ENCODE data around the gene CMKLR1.

DNA sequence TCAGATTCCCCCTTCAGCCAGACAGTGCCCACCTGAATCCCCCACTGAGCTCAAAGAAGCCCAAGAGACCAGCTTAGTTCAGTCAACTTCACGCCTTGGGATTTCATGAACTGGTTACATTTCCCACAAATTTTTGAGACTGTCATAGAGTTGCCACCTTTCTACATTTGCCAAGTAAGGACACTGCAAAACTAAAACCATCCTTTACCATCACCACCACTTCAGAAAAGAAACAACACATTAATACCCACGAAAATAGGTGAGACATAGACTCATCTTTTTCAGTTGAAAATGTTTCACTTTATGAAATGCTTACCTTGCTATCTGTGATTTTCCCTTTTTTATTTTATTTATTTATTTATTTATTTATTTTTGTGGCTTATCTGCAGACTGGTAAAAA lies 16.1 kb downstream of the CMKLR1 start:
- TF ChIP-seq CTCF (IDR thresholded peaks at IDR 0.05) = no peak
- TF ChIP-seq ZFX (IDR thresholded peaks at IDR 0.05; ENCODE audit: borderline replicate concordance) = no peak
